GM19099 (cell line): Measurements from ENCODE around the gene TBCD.

ENCODE experiments used
- POLR2A ChIP-seq: IDR thresholded peaks from 3 replicates; pipeline ENCODE4 v1.6.1; 2011; ENCODE audit warnings: low read depth; ENCODE audit not compliant: insufficient read length; ENCODE audit errors: extremely low read depth

The TBCD gene

GRCh38 chr17:82890926-82891678 is 139.2 kb downstream of the TBCD start:
- no peak for TF ChIP-seq POLR2A

GRCh38 chr17:82891911-82892310 is 140.0 kb downstream of the TBCD start:
- TF ChIP-seq POLR2A = no peak

GRCh38 chr17:82892899-82893565 is 141.2 kb downstream of the TBCD start:
- no peak for TF ChIP-seq POLR2A

GRCh38 chr17:82893779-82894178 is 141.9 kb downstream of the TBCD start:
- no peak for TF ChIP-seq POLR2A

GRCh38 chr17:82894389-82894788 is 142.5 kb downstream of the TBCD start:
- TF ChIP-seq POLR2A = no peak

- TF ChIP-seq POLR2A = no peak
Observed at GRCh38 chr17:82895087-82895486, 143.2 kb downstream of the TBCD start.

- TF ChIP-seq POLR2A = no peak
Observed at GRCh38 chr17:82896071-82897000, 144.5 kb downstream of the TBCD start.

GRCh38 chr17:82897514-82898249 is 145.8 kb downstream of the TBCD start:
- no peak for TF ChIP-seq POLR2A

- TF ChIP-seq POLR2A = no peak
Observed at GRCh38 chr17:82898976-82899514, 147.2 kb downstream of the TBCD start.

- no peak for TF ChIP-seq POLR2A
Observed at GRCh38 chr17:82899941-82900340, 148.1 kb downstream of the TBCD start.

GRCh38 chr17:82900741-82901140 is 148.9 kb downstream of the TBCD start:
- no peak for TF ChIP-seq POLR2A

GRCh38 chr17:82901356-82901755 is 149.5 kb downstream of the TBCD start:
- no peak for TF ChIP-seq POLR2A

- no peak for TF ChIP-seq POLR2A
Observed at GRCh38 chr17:82901856-82902255, 150.0 kb downstream of the TBCD start.
